K562 (cell line): ENCODE results near the gene UBN2. TPM values are rescaled to one million over a fixed set of nuclear protein-coding genes. Genes with fewer than 3 reads are reported as not detected.
A peak's percentile ranks its signal among the peaks of the same experiment; 100 is the strongest.

Experiments used
- DACH1 ChIP-seq: fragments of 450-650 bp; IDR thresholded peaks from 2 replicates; pipeline ENCODE4 v1.6.1; 2018; ENCODE audit not compliant: partially characterized antibody
- FOS ChIP-seq: IDR thresholded peaks from 3 replicates; pipeline ENCODE4 v1.6.1; 2011; ENCODE audit not compliant: insufficient read length; ENCODE audit errors: extremely low read depth
- HDAC1 ChIP-seq, 2 experiments: fragments of 450-650 bp; IDR thresholded peaks; 2 replicates each; pipeline ENCODE4 v1.6.1; 2016 to 2017; ENCODE audit warnings: inconsistent platforms in 1 of 2, mild to moderate bottlenecking in 1 of 2, moderate library complexity in 1 of 2
- JUN ChIP-seq, 2 experiments: sonication (generic) in 1 of 2; formaldehyde crosslinking in 1 of 2; IDR thresholded peaks; 2 replicates each; pipeline versions ENCODE4 v1.6.1 to v1.8.0; 2012 to 2022; ENCODE audit warnings: borderline replicate concordance in 2 of 2, mild to moderate bottlenecking in 2 of 2, improper control_type of control experiment in 1 of 2, low read depth in 1 of 2, low read length in 1 of 2, missing genetic modification reagents in 1 of 2
- L3MBTL2 ChIP-seq: fragments of 450-650 bp; IDR thresholded peaks from 2 replicates; pipeline ENCODE4 v1.6.1; 2016; ENCODE audit warnings: mild to moderate bottlenecking, moderate library complexity
- PYGO2 ChIP-seq: fragments of 450-650 bp; IDR thresholded peaks from 2 replicates; pipeline ENCODE4 v1.6.1; 2016; ENCODE audit warnings: mild to moderate bottlenecking, missing genetic modification characterization, moderate library complexity, missing compliant biosample characterization
- RFX7 ChIP-seq: fragments of 250-450 bp; sonication (Bioruptor Pico); IDR thresholded peaks from 2 replicates; pipeline ENCODE4 v1.5.1; 2021; ENCODE audit warnings: mild to moderate bottlenecking
- SMC3 ChIP-seq: conservative IDR thresholded peaks from 2 replicates; pipeline ENCODE4 v1.6.1; 2011; ENCODE audit warnings: low read depth, low read length, improper control_type of control experiment; ENCODE audit not compliant: insufficient read depth
- TBP ChIP-seq: optimal IDR thresholded peaks from 2 replicates; pipeline ENCODE3; 2011; ENCODE audit warnings: low read depth, low read length, improper control_type of control experiment
- ZNF830 ChIP-seq: fragments of 250-450 bp; sonication (Bioruptor Pico); IDR thresholded peaks from 2 replicates; pipeline ENCODE4 v1.5.0; 2021; ENCODE audit warnings: mild to moderate bottlenecking
- polyA plus RNA-seq, 8 experiments: library from polyadenylated mRNA; depleted of rRNA in 4 of 8; stranded (reverse) in 5 of 8; unstranded in 3 of 8; fragments of >200 nt; fragmentation: Nextera tagmentation in 2 of 8; fragmentation: Illumina TruSeq in 1 of 8; extraction: Ambion mirVana in 2 of 8; extraction: Trizol in 1 of 8; gene quantifications; 2 replicates each; pipeline versions ENCODE4 v1.2.1 to v1.2.3, GENCODE V29; 2011 to 2014; ENCODE audit warnings: inconsistent platforms in 1 of 8, missing spikeins in 1 of 8
- total RNA-seq, 7 experiments: library from RNA; depleted of rRNA in 6 of 7; stranded (reverse); fragments of >200 nt in 6 of 7; fragmentation: Illumina TruSeq in 2 of 7; extraction: Trizol in 2 of 7; gene quantifications; 2 replicates each; pipeline versions ENCODE4 v1.2.1 to v1.2.3, GENCODE V29; 2011 to 2021; ENCODE audit warnings: low replicate concordance in 1 of 7
- TF ChIP-seq, protein P1 (sequence below): sonication (generic); formaldehyde crosslinking; IDR thresholded peaks from 2 replicates; pipeline ENCODE4 v1.9.0; 2022; ENCODE audit warnings: mild to moderate bottlenecking, missing genetic modification reagents
- TF ChIP-seq, protein P2 (sequence below): fragments of 250-450 bp; sonication (Bioruptor Pico); IDR thresholded peaks from 2 replicates; pipeline ENCODE4 v1.5.0; 2020; ENCODE audit warnings: mild to moderate bottlenecking, borderline replicate concordance
- TF ChIP-seq, protein P3 (sequence below): sonication (generic); formaldehyde crosslinking; IDR thresholded peaks from 2 replicates; pipeline ENCODE4 v1.8.0; 2022; ENCODE audit warnings: missing genetic modification reagents, mild to moderate bottlenecking, moderate library complexity, borderline replicate concordance
- TF ChIP-seq, protein P4 (sequence below): IDR thresholded peaks from 2 replicates; pipeline ENCODE4 v1.6.1; 2011; ENCODE audit warnings: borderline replicate concordance, low read depth, mild to moderate bottlenecking, moderate library complexity, low read length; ENCODE audit not compliant: insufficient read depth, poor library complexity, severe bottlenecking

Gene UBN2
- total and polyA plus RNA-seq, 9 of the 15 experiments (the other 6 are each of a cell fraction or from before 2014, with no cell fraction given) = 1.2 to 19.5 (median 9.9) TPM

DNA sequence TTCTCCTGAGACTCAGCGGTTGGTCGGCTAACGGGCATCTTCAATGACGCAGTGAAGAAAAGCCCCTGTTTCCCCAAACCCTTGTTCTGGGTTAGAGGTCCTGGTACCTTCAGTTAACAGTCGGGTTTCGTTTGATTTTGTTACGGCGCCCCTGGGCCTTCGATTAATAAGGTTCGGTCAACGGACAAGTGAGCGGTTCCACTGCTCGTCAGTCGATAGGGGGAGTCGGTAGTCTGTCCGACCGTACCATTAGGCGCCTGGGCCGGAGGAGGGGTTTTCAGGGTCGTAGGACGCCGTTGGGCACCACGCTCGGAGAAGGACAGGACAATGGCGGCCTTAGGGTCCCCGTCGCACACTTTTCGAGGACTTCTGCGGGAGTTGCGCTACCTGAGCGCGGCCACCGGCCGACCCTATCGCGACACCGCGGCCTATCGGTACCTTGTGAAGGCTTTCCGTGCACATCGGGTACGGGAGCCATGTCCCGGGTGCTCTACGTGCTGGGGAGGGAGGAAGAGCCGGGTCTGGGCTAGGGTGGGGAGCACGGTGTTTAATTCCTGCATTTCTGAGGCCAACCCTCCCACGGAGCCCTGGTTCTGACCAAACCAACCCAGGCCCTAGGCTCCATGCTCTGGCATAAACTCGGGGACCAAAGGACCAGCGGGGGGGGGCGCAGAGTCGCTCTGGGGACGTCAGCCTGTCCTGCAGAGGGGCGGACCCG lies 110.2 kb downstream of the UBN2 start, which contains the start of gene FMC1 (continued):
- TF ChIP-seq SMC3 (0 out of 2 replicates have a peak, but pooled peaks have one; percentile 14), PYGO2 (tag) (0 out of 2 replicates have a peak, but pooled peaks have one; percentile 6), JUN (IDR thresholded peaks at IDR 0.05; ENCODE audit: borderline replicate concordance, low read depth, low read length) (peak; percentile 8; the same call in 1 of the 2 replicates), JUN (CRISPR knock-in tag; IDR thresholded peaks at IDR 0.05; ENCODE audit: borderline replicate concordance) (peak; percentile 76; the same call in 1 of the 2 replicates), HDAC1 (IDR thresholded peaks at IDR 0.05) (peak in 1 of 2 experiments; percentile 82; a peak in 2 of 4 replicates), L3MBTL2 (peak; percentile 45), FOS (no peak), DACH1 (peak; percentile 62), RFX7 (CRISPR knock-in tag) (peak; percentile 88; the same call in 1 of the 2 replicates), ZNF830 (peak; percentile 82; the same call in 1 of the 2 replicates), TBP (peak; percentile 92)
- TF ChIP-seq, protein P1, sequence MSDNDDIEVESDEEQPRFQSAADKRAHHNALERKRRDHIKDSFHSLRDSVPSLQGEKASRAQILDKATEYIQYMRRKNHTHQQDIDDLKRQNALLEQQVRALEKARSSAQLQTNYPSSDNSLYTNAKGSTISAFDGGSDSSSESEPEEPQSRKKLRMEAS = peak; percentile 88
- TF ChIP-seq, protein P2, sequence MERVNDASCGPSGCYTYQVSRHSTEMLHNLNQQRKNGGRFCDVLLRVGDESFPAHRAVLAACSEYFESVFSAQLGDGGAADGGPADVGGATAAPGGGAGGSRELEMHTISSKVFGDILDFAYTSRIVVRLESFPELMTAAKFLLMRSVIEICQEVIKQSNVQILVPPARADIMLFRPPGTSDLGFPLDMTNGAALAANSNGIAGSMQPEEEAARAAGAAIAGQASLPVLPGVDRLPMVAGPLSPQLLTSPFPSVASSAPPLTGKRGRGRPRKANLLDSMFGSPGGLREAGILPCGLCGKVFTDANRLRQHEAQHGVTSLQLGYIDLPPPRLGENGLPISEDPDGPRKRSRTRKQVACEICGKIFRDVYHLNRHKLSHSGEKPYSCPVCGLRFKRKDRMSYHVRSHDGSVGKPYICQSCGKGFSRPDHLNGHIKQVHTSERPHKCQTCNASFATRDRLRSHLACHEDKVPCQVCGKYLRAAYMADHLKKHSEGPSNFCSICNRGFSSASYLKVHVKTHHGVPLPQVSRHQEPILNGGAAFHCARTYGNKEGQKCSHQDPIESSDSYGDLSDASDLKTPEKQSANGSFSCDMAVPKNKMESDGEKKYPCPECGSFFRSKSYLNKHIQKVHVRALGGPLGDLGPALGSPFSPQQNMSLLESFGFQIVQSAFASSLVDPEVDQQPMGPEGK = peak; percentile 77; the same call in 1 of the 2 replicates
- TF ChIP-seq, protein P3, sequence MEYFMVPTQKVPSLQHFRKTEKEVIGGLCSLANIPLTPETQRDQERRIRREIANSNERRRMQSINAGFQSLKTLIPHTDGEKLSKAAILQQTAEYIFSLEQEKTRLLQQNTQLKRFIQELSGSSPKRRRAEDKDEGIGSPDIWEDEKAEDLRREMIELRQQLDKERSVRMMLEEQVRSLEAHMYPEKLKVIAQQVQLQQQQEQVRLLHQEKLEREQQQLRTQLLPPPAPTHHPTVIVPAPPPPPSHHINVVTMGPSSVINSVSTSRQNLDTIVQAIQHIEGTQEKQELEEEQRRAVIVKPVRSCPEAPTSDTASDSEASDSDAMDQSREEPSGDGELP (CRISPR knock-in tag) = peak; percentile 89; the same call in 1 of the 2 replicates
- TF ChIP-seq, protein P4, sequence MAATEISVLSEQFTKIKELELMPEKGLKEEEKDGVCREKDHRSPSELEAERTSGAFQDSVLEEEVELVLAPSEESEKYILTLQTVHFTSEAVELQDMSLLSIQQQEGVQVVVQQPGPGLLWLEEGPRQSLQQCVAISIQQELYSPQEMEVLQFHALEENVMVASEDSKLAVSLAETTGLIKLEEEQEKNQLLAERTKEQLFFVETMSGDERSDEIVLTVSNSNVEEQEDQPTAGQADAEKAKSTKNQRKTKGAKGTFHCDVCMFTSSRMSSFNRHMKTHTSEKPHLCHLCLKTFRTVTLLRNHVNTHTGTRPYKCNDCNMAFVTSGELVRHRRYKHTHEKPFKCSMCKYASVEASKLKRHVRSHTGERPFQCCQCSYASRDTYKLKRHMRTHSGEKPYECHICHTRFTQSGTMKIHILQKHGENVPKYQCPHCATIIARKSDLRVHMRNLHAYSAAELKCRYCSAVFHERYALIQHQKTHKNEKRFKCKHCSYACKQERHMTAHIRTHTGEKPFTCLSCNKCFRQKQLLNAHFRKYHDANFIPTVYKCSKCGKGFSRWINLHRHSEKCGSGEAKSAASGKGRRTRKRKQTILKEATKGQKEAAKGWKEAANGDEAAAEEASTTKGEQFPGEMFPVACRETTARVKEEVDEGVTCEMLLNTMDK = peak; percentile 6
